CD1c-positive myeloid dendritic cell (primary cell): ENCODE results near the gene TLR6.

ENCODE experiments used
- DNase-seq: peaks from one replicate; pipeline ENCODE4 v3.0.0-alpha.2; 2016; ENCODE audit errors: extremely low spot score

The TLR6 gene

GRCh38 chr4:38868059-38868960 lies 11.7 kb upstream of the TLR6 start:
- no peak for DNase-seq

DNA sequence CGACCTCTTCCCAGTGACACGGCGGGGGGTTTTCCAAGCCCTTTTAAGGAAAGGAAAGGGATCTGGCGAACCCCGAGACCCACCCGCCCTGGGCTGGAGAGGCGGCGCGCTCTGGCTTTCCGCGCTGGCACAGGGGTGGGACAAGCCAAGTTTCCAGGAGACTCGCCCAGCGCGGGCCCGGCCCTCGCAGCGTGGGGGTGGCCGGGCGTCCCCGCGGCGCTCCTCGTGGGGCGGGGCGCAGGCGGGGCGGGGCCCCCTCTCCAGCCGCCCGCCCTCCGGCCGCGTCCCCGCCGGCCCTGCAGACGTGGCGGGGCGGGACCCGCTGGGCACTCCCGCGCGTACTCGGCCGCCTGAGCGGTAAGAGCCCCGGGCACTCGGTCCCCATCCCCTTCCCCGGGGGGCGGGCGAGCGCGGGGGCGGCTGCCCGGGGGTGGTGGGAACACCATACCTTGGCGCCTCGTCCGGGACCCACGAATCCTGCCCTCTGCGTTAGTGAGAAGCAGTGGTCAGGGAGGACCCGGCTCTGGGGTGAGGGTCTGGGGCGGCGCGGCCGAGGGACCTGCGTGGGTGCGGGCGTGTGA lies 11.0 kb upstream of the TLR6 start, which contains the start of gene FAM114A1:
FAM114A1 (plus strand) TSS at position 329 of the 581 bp plus-strand sequence. CDS start 10,273 bp downstream, outside the sequence.
- peak; percentile 83 for DNase-seq

DNA sequence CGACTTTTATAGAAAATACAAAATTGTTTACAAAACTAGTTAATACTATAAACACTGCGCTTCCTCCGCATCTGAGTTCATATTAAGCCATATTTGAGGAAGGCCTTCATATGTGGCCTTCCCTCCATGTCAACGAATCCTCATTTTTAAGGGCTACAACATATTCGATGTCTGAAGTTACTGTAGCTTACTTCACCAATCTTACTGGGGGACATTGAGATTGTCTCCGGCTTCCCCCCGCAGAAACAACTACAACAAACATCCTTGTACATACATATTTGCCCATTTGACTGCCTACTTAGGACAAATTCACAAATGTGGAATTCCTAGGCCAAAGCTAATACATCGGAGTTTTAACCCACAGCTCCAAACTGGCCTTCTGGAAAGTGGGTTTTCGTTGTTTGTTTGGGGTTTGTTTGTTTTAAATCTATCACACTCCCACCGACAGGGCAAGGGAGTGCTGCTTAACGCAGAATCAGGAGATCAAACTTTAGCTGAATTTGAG lies 10.4 kb upstream of the TLR6 start:
- no peak for DNase-seq

GRCh38 chr4:38865445-38865844 lies 8.8 kb upstream of the TLR6 start:
- DNase-seq = no peak

GRCh38 chr4:38861791-38862190 lies 5.2 kb upstream of the TLR6 start:
- no peak for DNase-seq

- DNase-seq = peak; percentile 78
Measured at GRCh38 chr4:38860788-38861424, 4.3 kb upstream of the TLR6 start.

- DNase-seq = no peak
Measured at GRCh38 chr4:38859501-38859900, 2.9 kb upstream of the TLR6 start.

GRCh38 chr4:38858097-38858420 lies 1.4 kb upstream of the TLR6 start:
- no peak for DNase-seq

- DNase-seq = peak; percentile 91
Measured at GRCh38 chr4:38857354-38858096, 908 bp upstream of the TLR6 start.

GRCh38 chr4:38856046-38856445 lies 571 bp downstream of the TLR6 start:
- peak; percentile 63 for DNase-seq

DNA sequence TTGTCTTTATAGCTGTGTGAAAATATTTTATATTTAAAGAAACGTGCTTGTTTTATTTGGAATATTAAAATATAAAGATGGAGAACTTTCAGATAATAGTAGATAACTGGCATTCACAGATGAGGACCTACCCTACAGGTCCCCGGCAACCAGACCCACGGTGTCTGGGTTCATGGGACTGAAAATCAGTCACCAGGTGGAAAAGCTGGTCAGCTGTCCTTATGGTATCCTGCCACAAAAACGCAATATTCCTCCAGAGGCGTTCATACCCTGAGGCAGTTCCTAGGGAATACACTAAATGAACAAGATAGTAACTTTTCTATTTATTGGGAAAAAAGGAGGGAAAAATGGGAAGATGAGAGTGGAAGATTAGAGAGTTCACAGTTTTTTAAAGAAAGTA lies 1.2 kb downstream of the TLR6 start:
- DNase-seq = no peak

DNA sequence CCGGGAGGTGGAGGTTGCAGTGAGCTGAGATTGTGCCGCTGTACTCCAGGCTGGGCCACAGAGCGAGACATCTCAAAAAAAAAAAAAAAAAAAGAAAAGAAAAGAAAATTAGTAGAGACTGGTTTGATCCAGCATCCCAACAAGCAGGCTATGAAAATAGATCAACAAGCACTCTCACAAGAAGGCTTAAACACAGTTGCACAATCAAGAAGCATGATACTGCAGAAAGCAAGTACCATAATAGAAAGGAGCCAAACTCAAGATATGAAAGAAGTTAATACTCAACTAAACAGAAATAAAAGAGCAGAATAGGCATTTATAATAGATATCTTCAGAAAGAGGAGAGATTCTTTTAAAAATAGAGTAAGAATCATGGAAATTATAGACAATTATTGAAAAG lies 10.6 kb downstream of the TLR6 start:
- no peak for DNase-seq

GRCh38 chr4:38842994-38843393 lies 13.6 kb downstream of the TLR6 start:
- no peak for DNase-seq

DNA sequence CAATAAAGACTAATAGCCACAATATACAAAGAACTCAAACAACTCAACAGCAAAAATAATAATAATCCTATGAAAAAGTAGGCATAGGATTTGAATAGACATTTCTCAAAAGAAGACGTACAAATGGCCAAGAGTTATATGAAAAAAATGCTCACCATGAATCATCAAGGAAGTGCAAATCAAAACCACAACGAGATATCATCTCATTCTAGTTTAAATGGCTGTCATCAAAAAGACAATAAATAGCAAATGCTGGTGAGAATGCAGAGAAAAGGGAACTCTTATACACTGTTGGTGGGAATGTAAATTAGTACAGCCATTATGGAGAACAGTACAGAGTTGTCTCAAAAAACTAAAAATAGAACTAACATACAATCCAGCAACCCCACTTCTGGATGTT lies 18.8 kb downstream of the TLR6 start:
- DNase-seq = peak; percentile 29

DNA sequence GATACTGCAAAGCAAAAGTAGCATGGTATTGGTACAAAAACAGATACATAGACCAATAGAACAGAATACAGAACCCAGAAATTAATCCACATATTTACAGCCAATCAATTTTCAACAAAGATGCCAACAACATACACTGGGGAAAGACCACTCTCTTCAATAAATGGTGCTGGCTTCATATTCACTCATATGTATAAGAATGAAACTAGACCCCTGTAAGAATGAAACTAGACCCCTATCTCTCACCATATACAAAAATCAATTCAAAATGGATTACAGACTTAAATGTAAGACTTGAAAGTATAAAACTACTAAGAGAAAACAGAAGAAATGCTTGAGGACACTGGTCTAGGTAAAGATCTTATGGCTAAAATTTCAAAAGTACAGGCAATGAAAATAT lies 19.3 kb downstream of the TLR6 start:
- no peak for DNase-seq

DNA sequence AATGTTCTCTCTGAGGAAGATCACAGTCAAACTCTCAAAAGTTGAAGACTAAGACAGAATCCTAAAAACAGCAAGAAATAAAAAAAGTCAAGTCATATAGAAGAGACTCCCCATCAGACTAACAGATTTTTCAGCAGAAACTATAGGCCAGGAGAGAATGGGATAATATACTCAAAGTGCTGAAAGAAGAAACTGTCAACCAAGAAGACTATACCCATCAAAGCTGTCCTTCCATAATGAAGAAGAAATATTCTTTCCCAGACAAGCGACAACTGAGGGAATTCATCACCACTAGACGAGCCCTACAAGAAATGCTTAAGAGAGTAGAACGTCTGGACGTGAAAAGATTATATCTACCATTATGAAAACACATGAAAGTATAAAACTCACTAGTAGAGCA lies 22.0 kb downstream of the TLR6 start:
- no peak for DNase-seq

GRCh38 chr4:38832624-38833528 lies 23.7 kb downstream of the TLR6 start:
- DNase-seq = no peak

GRCh38 chr4:38832206-38832605 lies 24.4 kb downstream of the TLR6 start:
- DNase-seq = peak; percentile 50

- no peak for DNase-seq
Measured at GRCh38 chr4:38831653-38832052, 25.0 kb downstream of the TLR6 start.

GRCh38 chr4:38829237-38829636 lies 27.4 kb downstream of the TLR6 start:
- no peak for DNase-seq

GRCh38 chr4:38823766-38824165 lies 32.9 kb downstream of the TLR6 start:
- no peak for DNase-seq
